HG03432 (cell line): Measurements from ENCODE around the gene BARX1.

Experiments
- ATAC-seq: cut with Tn5 transposase; IDR thresholded peaks from one replicate; pipeline ENCODE4 v1.9.1; 2021; ENCODE audit warnings: mild to moderate bottlenecking, moderate library complexity; ENCODE audit not compliant: unreplicated experiment

Gene BARX1

GRCh38 chr9:93929231-93929630, 25.9 kb downstream of the BARX1 start:
- ATAC-seq = no peak

- no peak for ATAC-seq
These were observed 32.6 kb downstream of the BARX1 start for GRCh38 chr9:93922535-93922934.

- no peak for ATAC-seq
These were observed 34.9 kb downstream of the BARX1 start for GRCh38 chr9:93920131-93920800.

GRCh38 chr9:93918061-93918460, 37.1 kb downstream of the BARX1 start:
- ATAC-seq = no peak

GRCh38 chr9:93917121-93917853, 37.9 kb downstream of the BARX1 start:
- no peak for ATAC-seq

GRCh38 chr9:93916358-93916757, 38.8 kb downstream of the BARX1 start:
- ATAC-seq = no peak

GRCh38 chr9:93911801-93912554, 43.2 kb downstream of the BARX1 start:
- ATAC-seq = no peak

GRCh38 chr9:93911136-93911745, 43.9 kb downstream of the BARX1 start:
- no peak for ATAC-seq

- ATAC-seq = no peak
These were observed 44.6 kb downstream of the BARX1 start for GRCh38 chr9:93910598-93910997.

- no peak for ATAC-seq
These were observed 45.0 kb downstream of the BARX1 start for GRCh38 chr9:93910196-93910595.

GRCh38 chr9:93909242-93909616, 45.9 kb downstream of the BARX1 start:
- no peak for ATAC-seq

- no peak for ATAC-seq
These were observed 46.4 kb downstream of the BARX1 start for GRCh38 chr9:93908591-93909241.

- ATAC-seq = no peak
These were observed 47.5 kb downstream of the BARX1 start for GRCh38 chr9:93907551-93908199.

- ATAC-seq = no peak
These were observed 48.8 kb downstream of the BARX1 start for GRCh38 chr9:93906195-93906880.

GRCh38 chr9:93905473-93906133, 49.6 kb downstream of the BARX1 start:
- no peak for ATAC-seq

- no peak for ATAC-seq
These were observed 50.3 kb downstream of the BARX1 start for GRCh38 chr9:93904649-93905472.

GRCh38 chr9:93903886-93904648, 51.1 kb downstream of the BARX1 start:
- no peak for ATAC-seq
